Parathyroid adenoma (tissue), 2 donors: Measurements from ENCODE around the gene TUBA1C.

Experiments used
- H2AFZ ChIP-seq: fragments of 300-600 bp; sonication (generic); one replicate; pipeline ENCODE4 v1.7.0; 2017; ENCODE audit warnings: antibody characterized with exemption, mild to moderate bottlenecking
- H3K27ac ChIP-seq: fragments of 300-600 bp; sonication (generic); one replicate; pipeline ENCODE4 v1.7.0; 2017
- H3K27me3 ChIP-seq: fragments of 300-600 bp; sonication (generic); one replicate; pipeline ENCODE4 v1.7.0; 2017; ENCODE audit warnings: low read length; ENCODE audit not compliant: control insufficient read depth, insufficient read depth
- H3K36me3 ChIP-seq: fragments of 300-600 bp; sonication (generic); one replicate; pipeline ENCODE4 v1.7.0; 2017; ENCODE audit warnings: low read length; ENCODE audit not compliant: control insufficient read depth, insufficient read depth
- H3K4me1 ChIP-seq: fragments of 300-600 bp; sonication (generic); one replicate; pipeline ENCODE4 v1.7.0; 2017; ENCODE audit warnings: control low read depth
- H3K4me2 ChIP-seq: fragments of 300-600 bp; sonication (generic); one replicate; pipeline ENCODE4 v1.7.0; 2017; ENCODE audit warnings: low read length
- H3K4me3 ChIP-seq: fragments of 300-600 bp; sonication (generic); one replicate; pipeline ENCODE4 v1.7.0; 2017; ENCODE audit warnings: low read depth, low read length
- H3K79me2 ChIP-seq: fragments of 300-600 bp; sonication (generic); one replicate; pipeline ENCODE4 v1.7.0; 2017; ENCODE audit warnings: control low read depth
- H3K9ac ChIP-seq: fragments of 300-600 bp; sonication (generic); one replicate; pipeline ENCODE4 v1.7.0; 2017; ENCODE audit warnings: mild to moderate bottlenecking
- H3K9me3 ChIP-seq: fragments of 300-600 bp; sonication (generic); one replicate; pipeline ENCODE4 v1.7.0; 2017; ENCODE audit warnings: low read length; ENCODE audit not compliant: control insufficient read depth
- TF ChIP-seq, protein P1 (sequence below): fragments of 300-600 bp; sonication (generic); IDR thresholded peaks from one replicate; pipeline ENCODE4 v1.7.0; 2017; ENCODE audit warnings: antibody characterized with exemption, mild to moderate bottlenecking
- donor health status: primary hyperparathyroidism.

TUBA1C gene

GRCh38 chr12:49230176-49230804 is 34.6 kb upstream of the TUBA1C start:
- Histone ChIP-seq H3K4me2 (no peak overlapping the region), H3K36me3 (no peaks in the 10 kb centered on the region), H3K9me3 (no peaks in the 10 kb centered on the region), H3K4me1 (peaks cover 3% of the 10 kb centered on the region), H3K79me2 (no peaks in the 10 kb centered on the region), H3K27me3 (no peaks in the 10 kb centered on the region), H3K9ac (no peak overlapping the region), H3K4me3 (no peak overlapping the region), H2AFZ (peak overlapping the region; percentile 13), H3K27ac (peak overlapping the region; percentile 3)
- TF ChIP-seq, protein P1, sequence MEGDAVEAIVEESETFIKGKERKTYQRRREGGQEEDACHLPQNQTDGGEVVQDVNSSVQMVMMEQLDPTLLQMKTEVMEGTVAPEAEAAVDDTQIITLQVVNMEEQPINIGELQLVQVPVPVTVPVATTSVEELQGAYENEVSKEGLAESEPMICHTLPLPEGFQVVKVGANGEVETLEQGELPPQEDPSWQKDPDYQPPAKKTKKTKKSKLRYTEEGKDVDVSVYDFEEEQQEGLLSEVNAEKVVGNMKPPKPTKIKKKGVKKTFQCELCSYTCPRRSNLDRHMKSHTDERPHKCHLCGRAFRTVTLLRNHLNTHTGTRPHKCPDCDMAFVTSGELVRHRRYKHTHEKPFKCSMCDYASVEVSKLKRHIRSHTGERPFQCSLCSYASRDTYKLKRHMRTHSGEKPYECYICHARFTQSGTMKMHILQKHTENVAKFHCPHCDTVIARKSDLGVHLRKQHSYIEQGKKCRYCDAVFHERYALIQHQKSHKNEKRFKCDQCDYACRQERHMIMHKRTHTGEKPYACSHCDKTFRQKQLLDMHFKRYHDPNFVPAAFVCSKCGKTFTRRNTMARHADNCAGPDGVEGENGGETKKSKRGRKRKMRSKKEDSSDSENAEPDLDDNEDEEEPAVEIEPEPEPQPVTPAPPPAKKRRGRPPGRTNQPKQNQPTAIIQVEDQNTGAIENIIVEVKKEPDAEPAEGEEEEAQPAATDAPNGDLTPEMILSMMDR, result no peak

DNA sequence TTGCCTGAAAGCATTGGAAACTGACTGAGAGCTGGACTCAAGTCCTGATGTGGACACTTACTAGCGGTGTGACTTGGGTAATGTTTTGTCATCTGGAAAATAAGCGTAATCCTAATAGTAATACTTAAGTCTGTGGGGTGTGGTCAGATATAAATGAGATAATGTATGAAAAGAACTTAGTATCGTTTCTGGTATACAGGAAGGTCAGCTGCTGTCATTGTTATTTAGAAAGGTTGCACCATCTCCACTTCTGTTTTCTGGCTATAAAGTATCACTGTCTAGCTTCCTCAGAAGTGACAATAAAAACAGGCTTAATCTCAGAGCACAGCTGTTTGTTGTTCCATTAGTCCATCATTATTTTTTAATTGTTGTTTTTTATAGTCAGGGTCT is 34.1 kb upstream of the TUBA1C start:
- H3K9me3 ChIP-seq, result no peaks in the 10 kb centered on the region
- peaks cover 3% of the 10 kb centered on the region for H3K4me1 ChIP-seq
- H3K27ac ChIP-seq, result no peak overlapping the region
- no peak overlapping the region for H3K4me2 ChIP-seq
- H3K4me3 ChIP-seq, result no peak overlapping the region
- no peaks in the 10 kb centered on the region for H3K79me2 ChIP-seq
- H3K9ac ChIP-seq, result no peak overlapping the region
- TF ChIP-seq, protein P1, result no peak
- H3K36me3 ChIP-seq, result no peaks in the 10 kb centered on the region
- H3K27me3 ChIP-seq, result no peaks in the 10 kb centered on the region
- H2AFZ ChIP-seq, result peak overlapping the region; percentile 13

DNA sequence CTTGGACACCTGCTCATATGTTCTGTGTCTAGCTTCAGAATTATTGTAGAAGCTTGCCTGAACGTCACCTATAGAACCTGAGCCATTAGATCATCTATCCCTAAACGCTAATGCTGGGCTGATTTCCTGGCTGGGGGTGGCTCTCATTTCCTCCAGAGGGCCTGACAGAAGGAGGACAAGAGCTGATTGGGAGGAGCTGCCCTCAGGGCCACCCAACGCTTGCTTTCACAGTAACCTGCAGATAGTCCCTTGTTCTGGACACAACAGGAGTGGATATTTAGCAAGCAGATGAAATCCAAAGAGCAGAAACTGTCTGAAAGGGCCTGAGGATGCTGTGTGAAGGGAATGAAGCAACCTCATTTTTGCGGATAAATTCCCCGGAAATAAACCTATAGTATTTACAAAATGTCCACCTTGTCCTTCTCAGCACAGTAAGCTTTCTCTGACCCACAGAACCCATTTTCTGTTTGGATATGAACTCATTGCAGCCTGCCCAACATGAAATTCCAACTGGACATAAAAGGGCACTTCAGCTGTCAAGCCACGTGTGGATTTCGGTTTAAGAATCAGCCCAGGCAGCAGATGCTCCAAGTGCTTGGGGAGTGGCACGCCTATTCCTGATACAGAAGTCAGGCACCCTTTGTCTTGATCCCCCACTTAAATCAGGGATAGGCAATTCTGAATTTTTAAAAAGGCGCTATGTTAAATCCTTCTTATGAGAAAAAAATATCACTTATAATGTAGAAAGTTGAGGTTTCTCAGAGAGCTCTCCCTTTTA is 32.8 kb upstream of the TUBA1C start:
- H3K9ac ChIP-seq, result no peak overlapping the region
- H2AFZ ChIP-seq, result no peak overlapping the region
- no peaks in the 10 kb centered on the region for H3K27me3 ChIP-seq
- no peak overlapping the region for H3K27ac ChIP-seq
- H3K36me3 ChIP-seq, result no peaks in the 10 kb centered on the region
- H3K79me2 ChIP-seq, result no peaks in the 10 kb centered on the region
- no peak overlapping the region for H3K4me3 ChIP-seq
- H3K4me1 ChIP-seq, result peaks cover 3% of the 10 kb centered on the region
- TF ChIP-seq, protein P1, result no peak
- no peaks in the 10 kb centered on the region for H3K9me3 ChIP-seq
- H3K4me2 ChIP-seq, result no peak overlapping the region

GRCh38 chr12:49232940-49233841 is 31.7 kb upstream of the TUBA1C start:
- Histone ChIP-seq H2AFZ (peak overlapping the region; percentile 23), H3K79me2 (no peaks in the 10 kb centered on the region), H3K9ac (no peak overlapping the region), H3K4me3 (no peak overlapping the region), H3K27ac (peak overlapping the region; percentile 7), H3K36me3 (no peaks in the 10 kb centered on the region), H3K9me3 (no peaks in the 10 kb centered on the region), H3K4me1 (peaks cover 3% of the 10 kb centered on the region), H3K27me3 (no peaks in the 10 kb centered on the region), H3K4me2 (no peak overlapping the region)
- TF ChIP-seq, protein P1, result no peak
